Activated CD4-positive, alpha-beta T cell treated with anti-CD3 and anti-CD28 coated beads, Interleukin-10, Interleukin-2, amounts not matched to agents 100 ng/mL and 50 ng/mL, durations not matched to agents 16 hours and 8 hours (primary cell): Measurements from ENCODE around the gene MYD88.
A peak's percentile ranks its signal among the peaks of the same experiment; 100 is the strongest.

Experiments used
- DNase-seq: peaks from one replicate; pipeline ENCODE4 v3.0.0-alpha.2; 2020

The MYD88 gene

GRCh38 chr3:38138349-38139190 is at the start of gene MYD88:
Gene MYD88 (plus strand): TSS chr3:38138661. CDS start chr3:38138701, 40 bp downstream.
- DNase-seq = peak; percentile 87

DNA sequence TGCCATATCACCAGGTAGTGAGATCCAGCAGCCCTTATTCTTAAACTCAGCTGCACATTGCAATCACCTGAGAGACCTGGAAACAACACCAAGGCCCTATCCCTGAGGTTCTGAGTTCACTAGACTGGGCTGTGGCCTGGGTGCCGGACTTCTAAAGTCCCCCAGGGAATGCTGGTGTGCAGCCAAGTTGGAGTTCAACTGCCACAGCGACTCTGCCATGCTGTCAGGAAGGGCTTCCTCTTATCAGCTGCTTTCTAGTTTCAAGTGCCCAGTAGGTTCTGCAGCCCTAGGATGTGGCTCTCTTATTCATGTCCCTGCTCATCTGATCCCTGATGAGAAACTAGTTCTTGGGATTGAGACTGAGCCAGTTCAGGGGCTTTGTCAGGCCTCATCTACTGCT is 49.3 kb upstream of the MYD88 start:
- no peak for DNase-seq

GRCh38 chr3:38090453-38090852 is 48.0 kb upstream of the MYD88 start:
- DNase-seq = no peak

DNA sequence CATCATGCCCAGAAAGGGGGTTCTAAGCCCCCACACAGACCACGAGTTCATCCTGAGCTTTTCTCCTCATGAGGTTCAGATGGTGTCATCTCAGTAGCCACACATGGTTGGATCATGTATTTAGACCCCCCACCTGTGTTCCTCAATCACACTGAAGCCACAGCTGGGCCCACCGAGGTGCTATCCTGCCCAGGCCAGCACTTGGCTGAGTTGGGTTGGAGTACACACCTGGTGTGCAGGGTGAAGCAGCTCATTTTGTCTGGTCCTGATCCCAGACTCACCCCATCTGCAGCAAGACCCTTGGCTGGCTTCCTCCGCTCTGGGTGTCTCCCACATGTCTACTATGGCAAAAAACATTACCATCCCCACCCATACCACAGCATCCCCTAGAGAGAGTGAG is 43.5 kb upstream of the MYD88 start:
- no peak for DNase-seq

GRCh38 chr3:38095669-38096483 is 42.6 kb upstream of the MYD88 start:
- DNase-seq = no peak

DNA sequence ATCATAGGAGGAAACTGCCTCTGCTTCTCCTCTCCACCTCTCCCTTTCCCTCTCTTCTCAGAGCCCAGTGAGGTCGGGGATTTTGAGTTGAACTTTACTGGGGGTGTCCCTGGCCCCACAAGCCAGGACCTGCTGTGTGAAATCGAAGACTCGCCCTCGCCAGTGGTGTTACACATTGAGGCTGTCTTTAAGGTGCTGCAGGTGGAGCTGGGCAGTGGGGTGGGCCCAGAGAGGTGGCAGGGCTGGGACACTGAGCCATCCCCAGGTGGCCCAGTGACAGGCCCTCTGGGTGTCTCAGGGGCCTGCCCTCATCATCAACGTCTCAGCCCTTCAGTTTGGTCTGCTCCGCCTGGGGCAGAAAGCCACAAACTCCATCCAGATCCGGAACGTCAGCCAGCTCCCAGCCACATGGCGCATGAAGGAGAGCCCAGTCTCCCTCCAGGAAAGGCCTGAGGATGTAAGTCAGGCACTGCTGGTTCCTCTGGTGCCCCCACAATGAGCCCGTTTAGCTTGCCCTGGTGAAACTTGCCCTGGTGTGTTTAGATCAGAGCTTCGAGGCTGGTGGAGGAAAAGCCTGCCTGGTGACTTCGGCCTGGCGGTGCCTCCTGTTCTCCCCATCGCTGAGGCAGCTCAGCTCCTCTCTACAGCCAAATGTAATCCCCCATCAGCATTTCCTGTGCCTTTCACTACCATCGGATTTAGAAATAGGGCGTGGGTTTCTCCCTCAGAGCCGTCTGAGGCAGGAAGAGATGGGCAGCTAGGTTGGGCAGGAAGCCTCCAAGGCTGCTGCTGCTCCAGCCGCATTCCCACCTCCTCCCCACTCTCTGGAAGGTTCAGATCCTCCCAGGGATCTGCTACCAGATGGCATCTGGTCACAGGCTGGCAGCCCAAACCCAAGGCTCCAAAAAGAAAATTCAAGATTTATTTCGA is 40.8 kb upstream of the MYD88 start:
- DNase-seq = no peak

- DNase-seq = no peak
These were observed 40.1 kb upstream of the MYD88 start for GRCh38 chr3:38098376-38098723.

DNA sequence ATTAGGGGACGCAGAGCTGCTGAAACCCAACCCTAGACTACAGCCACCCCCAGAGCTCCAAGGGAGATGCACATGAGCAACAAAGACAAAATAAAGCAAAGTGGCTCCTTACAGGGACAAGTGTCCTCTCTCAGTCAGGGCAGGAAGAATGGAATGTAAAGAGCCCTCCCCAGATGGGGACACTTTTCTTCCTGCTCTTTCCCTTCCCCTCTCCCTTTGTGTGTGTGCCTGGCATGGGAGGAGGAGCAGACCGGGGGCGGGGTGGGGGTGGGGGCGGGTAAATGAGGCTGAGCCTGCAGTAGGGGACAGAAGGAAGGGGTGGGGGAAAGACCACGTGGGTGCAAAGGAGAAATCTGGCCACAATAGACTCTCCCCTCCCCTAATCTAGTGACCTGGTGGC is 38.9 kb upstream of the MYD88 start:
- DNase-seq = no peak

- DNase-seq = no peak
These were observed 38.0 kb upstream of the MYD88 start for GRCh38 chr3:38100498-38100897.

DNA sequence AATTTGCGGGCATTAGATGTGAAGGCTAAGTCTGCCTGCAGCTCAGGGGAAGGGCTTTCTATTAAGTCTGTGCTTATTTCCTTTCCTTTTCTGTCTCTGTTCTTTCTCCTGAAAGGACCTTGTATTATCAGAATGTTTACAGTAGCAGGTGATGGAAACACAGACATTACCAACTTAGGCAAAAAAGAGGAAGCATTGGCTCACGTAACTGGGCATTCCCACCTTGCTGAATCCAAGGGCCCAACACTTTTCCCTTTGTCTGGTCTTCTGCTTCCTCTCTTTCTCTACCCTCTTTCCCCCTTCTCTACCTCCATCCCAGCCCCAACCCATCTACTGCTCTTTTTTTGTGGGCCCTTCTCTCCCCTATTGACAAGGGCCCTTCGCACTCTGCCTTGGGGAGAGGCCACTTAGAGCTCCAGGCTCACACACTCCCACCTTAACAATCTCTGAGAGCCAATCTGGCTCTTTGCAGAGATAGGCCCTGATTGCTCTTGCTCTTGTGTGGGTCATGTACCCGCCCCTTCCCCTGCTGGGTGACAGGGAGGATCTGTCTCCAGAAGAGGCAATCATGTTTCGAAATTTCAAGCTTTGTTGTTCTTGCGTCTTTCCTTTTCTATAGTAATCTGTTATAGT is 36.5 kb upstream of the MYD88 start:
- DNase-seq = no peak

DNA sequence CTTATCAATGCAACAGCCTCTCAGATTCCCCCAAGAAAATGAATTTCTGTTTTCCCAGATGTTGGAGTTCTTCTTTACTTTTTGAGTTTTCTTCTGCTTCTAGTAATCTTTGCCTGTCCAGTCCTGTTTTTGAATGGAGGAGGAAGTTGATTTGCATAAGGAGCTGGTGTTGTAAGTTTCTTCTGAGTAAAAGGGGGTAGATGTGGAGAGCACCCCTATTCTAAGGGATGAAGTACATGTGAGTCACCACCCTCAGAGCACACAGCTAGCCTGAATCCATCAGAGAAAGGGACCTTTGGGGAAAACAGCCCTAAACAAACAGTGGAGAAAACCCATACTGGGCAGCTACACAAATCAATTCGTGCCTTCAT is 36.0 kb upstream of the MYD88 start:
- no peak for DNase-seq

DNA sequence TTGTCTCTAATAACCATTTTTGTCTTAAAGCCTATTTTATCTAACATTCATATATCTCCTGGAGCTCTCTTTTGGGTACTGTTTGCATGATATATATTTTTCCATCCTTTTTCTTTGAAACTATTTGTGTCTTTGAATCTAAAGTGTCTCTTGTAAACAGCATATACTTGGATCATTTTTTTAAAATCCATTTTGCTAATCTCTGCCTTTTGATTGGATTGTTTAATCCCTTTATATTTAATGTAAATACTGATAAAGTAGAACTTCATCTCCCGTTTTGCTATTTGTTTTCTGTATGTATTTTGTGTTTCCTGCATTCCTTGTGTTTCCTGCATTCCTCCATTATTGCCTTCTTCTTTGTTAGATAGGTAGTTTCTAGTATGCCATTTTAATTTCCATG is 32.9 kb upstream of the MYD88 start:
- DNase-seq = no peak

GRCh38 chr3:38107911-38108648 is 30.4 kb upstream of the MYD88 start:
- DNase-seq = no peak

GRCh38 chr3:38108649-38109579 is 29.5 kb upstream of the MYD88 start:
- DNase-seq = no peak

DNA sequence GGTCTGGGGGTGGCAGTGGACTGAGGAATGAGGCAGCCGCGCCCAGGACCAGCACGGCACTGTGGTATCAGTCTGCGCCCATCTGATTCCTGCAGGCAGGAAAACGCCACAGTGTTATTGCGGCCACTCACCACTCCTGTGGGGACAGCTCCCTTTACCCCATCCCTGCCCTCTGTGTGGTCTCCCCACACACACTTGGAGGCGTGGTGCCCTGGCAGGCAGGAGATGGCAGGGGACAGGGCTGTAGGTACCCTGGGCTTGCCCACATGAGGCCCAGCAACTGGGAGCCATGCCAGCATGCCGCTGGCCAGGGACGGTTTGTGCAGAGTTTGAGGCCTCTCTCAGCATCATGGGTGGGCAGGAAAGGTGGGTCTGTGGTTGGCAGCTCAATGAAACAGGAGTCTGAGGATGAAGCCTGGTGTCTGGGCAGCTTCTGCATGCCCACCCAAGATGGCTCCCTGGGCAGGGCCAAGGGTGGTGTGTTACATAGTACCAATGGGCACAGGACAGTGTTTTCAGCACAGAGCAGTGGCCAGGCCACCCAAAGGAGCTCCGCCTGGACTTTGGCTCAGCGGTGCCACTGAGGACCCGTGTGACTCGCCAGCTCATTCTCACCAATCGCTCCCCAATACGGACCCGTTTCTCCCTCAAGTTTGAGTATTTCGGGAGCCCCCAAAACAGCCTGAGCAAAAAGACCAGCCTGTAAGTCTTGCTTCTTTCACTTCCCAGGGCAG is 28.7 kb upstream of the MYD88 start:
- DNase-seq = no peak

DNA sequence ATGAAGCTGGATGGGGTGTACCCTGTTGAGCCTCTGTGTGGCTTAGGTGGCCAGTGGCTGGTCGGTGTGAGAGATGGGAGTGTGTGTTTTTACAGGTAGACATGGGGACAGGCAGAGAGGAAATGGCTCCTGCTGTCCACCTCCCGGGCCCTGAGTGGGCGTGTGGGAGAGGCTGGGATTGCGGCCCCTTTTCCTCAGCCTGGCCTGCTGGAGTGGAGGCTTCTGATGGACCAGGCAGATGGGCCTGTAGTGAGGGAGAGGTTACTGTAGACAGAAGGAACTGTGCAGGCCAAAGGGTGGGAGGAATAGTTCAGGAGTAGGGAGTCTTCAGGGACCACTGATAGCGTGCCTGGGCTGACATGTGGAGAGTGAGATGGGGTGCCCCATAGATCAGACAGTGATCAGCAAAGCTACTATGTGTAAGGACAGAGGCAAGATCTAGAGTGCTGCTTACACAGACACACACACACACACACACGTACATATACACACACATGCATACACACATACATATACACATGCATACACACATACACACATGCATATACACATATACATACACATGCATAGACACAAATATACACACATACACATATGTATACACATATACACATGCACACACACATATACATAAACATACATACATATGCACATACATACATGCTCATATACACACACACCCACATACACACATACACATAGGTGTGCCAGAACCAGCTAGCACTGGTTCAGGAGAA is 28.0 kb upstream of the MYD88 start:
- no peak for DNase-seq

DNA sequence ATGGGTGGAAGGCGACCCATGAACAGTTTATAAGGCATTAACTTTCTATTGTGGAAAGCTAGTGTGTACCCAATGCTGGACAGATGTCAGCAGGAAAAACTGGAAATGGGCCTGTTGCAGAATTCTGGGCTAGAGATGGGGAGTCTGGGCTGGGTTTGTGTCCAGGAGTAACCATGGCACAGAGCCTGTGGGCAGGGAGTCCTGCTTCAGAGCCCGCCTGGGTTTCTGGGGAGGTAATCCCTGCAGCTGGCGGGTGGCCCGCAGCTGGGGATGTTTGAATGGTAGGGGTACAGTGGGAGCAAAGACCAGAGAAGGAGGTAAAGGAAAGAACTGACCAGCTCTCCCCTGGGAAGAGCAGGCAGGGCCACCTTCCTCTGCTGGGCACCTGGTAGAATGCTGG is 27.3 kb upstream of the MYD88 start:
- DNase-seq = no peak

GRCh38 chr3:38111696-38112377 is 26.6 kb upstream of the MYD88 start:
- no peak for DNase-seq

DNA sequence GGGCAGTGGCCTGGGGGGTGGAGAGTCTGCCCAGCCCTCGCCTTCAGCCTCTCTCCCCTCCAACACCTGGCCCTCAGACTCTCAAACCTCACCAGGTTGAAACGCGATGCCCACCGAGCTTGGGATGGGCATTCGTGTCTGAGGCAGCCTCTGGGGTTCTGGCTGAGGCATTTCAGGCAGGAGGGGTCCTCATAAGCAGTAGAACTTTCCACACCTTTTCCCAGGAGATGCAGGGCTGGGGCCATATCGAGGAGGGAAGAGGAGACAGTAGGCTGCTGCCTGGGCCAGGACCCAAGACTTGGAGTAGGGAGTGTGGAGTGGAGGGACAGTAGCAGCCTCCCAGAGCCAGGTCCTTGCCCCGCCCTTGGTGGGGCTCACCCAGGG is 26.1 kb upstream of the MYD88 start:
- DNase-seq = no peak
